GM12878 (cell line): ENCODE data around the gene STX12. TPM values are rescaled to one million over a fixed set of nuclear protein-coding genes. Genes with fewer than 3 reads are reported as not detected.

ENCODE experiments used
- ATAC-seq: fragments of 200-7000 bp; cut with Tn5 transposase; 3 replicates; pipeline ENCODE4 v1.9.1; 2020; ENCODE audit warnings: mild to moderate bottlenecking, moderate library complexity
- BruUV-seq: library from RNA; stranded (reverse); fragments of 400-500 nt; replicated peaks from 2 replicates; lab custom pipeline; 2021; lab: Mats Ljungman, UMichigan
- CTCF ChIA-PET: fragments of 300-600 bp; sonication (Branson Sonifier 250); formaldehyde crosslinking; extraction: SDS; loops from one replicate; lab custom pipeline; 2021; ENCODE audit warnings: inconsistent platforms; lab: Yijun Ruan, JAX
- POLR2A ChIA-PET: fragments of 350-600 bp; formaldehyde crosslinking; extraction: SDS; loops from one replicate; lab custom pipeline; 2021; ENCODE audit warnings: inconsistent platforms; lab: Charles Lee
- RAD21 ChIA-PET: fragments of 300-600 bp; sonication (Branson Sonifier 250); formaldehyde crosslinking; loops from one replicate; lab custom pipeline; 2023; ENCODE audit warnings: antibody characterized with exemption; ENCODE audit not compliant: unreplicated experiment; lab: Charles Lee
- SMC1A ChIA-PET: fragments of 300-600 bp; sonication (Branson Sonifier 250); formaldehyde crosslinking; loops from one replicate; lab custom pipeline; 2023; ENCODE audit not compliant: unreplicated experiment, uncharacterized antibody; lab: Charles Lee
- DNase-seq: peaks from one replicate; pipeline ENCODE4 v3.0.0-alpha.2; 2011; ENCODE audit warnings: low read depth, low spot score
- FAIRE-seq: peaks from 3 replicates; lab custom pipeline; 2011; peaks lifted over from hg19 to GRCh38; lab: Jason Lieb, UNC
- H2AFZ ChIP-seq: 2 replicates; pipeline ENCODE4 v1.6.0; 2011; ENCODE audit warnings: low read depth, low read length, control low read depth; ENCODE audit not compliant: control insufficient read depth
- H3K27ac ChIP-seq: 2 replicates; pipeline ENCODE4 v1.5.1; 2011; ENCODE audit warnings: control low read depth; ENCODE audit not compliant: control insufficient read depth, insufficient read depth
- H3K27me3 ChIP-seq, 2 experiments: replicated peaks in 1 of 2; 2 replicates each; pipeline versions ENCODE4 v1.6.0 to v1.6.1; 2011; ENCODE audit warnings: low read length in 1 of 2; ENCODE audit not compliant: control insufficient read depth in 2 of 2, insufficient read depth in 2 of 2
- H3K36me3 ChIP-seq, 2 experiments: 2 replicates each; pipeline ENCODE4 v1.5.1; 2011; ENCODE audit warnings: low read length in 1 of 2; ENCODE audit not compliant: control insufficient read depth in 2 of 2, insufficient read depth in 2 of 2
- H3K4me1 ChIP-seq: 2 replicates; pipeline ENCODE4 v1.6.1; 2011; ENCODE audit warnings: mild to moderate bottlenecking, low read length, moderate library complexity, mixed read lengths; ENCODE audit not compliant: control insufficient read depth, insufficient read depth
- H3K4me2 ChIP-seq: 2 replicates; pipeline ENCODE4 v1.6.0; 2011; ENCODE audit warnings: control low read depth; ENCODE audit not compliant: control insufficient read depth, insufficient read depth
- H3K4me3 ChIP-seq: fragments of 200-600 bp; sonication (generic); 2 replicates; pipeline ENCODE4 v1.5.1; 2016
- H3K79me2 ChIP-seq: 2 replicates; pipeline ENCODE4 v1.6.0; 2011; ENCODE audit warnings: low read length; ENCODE audit not compliant: control insufficient read depth, insufficient read depth
- H3K9ac ChIP-seq: 2 replicates; pipeline ENCODE4 v1.8.0; 2011; ENCODE audit warnings: low read length, control low read depth, mixed read lengths; ENCODE audit not compliant: control insufficient read depth, insufficient read depth
- H3K9me3 ChIP-seq: replicated peaks from 3 replicates; pipeline ENCODE4 v1.5.1; 2011; ENCODE audit warnings: mild to moderate bottlenecking, low read length; ENCODE audit not compliant: control insufficient read depth, insufficient read depth
- H4K20me1 ChIP-seq: 2 replicates; pipeline ENCODE4 v1.6.0; 2011; ENCODE audit not compliant: control insufficient read depth, insufficient read depth
- BMI1 ChIP-seq: fragments of 450-650 bp; IDR thresholded peaks from 2 replicates; pipeline ENCODE4 v1.6.1; 2016; ENCODE audit warnings: mild to moderate bottlenecking, moderate library complexity, borderline replicate concordance
- CHD1 ChIP-seq: IDR thresholded peaks from 2 replicates; pipeline ENCODE4 v1.6.1; 2012; ENCODE audit warnings: low read depth, low read length, improper control_type of control experiment
- DPF2 ChIP-seq: fragments of 450-650 bp; IDR thresholded peaks from 2 replicates; pipeline ENCODE4 v1.6.1; 2017; ENCODE audit warnings: mild to moderate bottlenecking
- HSF1 ChIP-seq: fragments of 150-350 bp; IDR thresholded peaks from 2 replicates; pipeline ENCODE4 v1.6.1; 2014; ENCODE audit warnings: mild to moderate bottlenecking, low read depth, low read length
- NBN ChIP-seq: fragments of 450-650 bp; IDR thresholded peaks from 2 replicates; pipeline ENCODE4 v1.6.1; 2016
- PAX8 ChIP-seq: fragments of 450-650 bp; IDR thresholded peaks from 2 replicates; pipeline ENCODE4 v1.6.1; 2017; ENCODE audit warnings: mild to moderate bottlenecking, moderate library complexity
- POU2F2 ChIP-seq: IDR thresholded peaks from 3 replicates; pipeline ENCODE4 v1.6.1; 2011; ENCODE audit warnings: low read depth, mild to moderate bottlenecking, low read length, borderline replicate concordance
- RAD51 ChIP-seq: fragments of 450-650 bp; IDR thresholded peaks from 2 replicates; pipeline ENCODE4 v1.6.1; 2016; ENCODE audit warnings: moderate library complexity, mild to moderate bottlenecking, inconsistent platforms
- STAT1 ChIP-seq: fragments of 450-650 bp; conservative IDR thresholded peaks from 2 replicates; pipeline ENCODE4 v1.6.1; 2014; ENCODE audit warnings: antibody characterized with exemption, mild to moderate bottlenecking
- STAT3 ChIP-seq: IDR thresholded peaks from 2 replicates; pipeline ENCODE4 v1.6.1; 2011; ENCODE audit warnings: low read depth, low read length, improper control_type of control experiment
- TARDBP ChIP-seq: IDR thresholded peaks from 2 replicates; pipeline ENCODE4 v1.6.1; 2016; ENCODE audit warnings: borderline replicate concordance
- TCF3 ChIP-seq: IDR thresholded peaks from 2 replicates; pipeline ENCODE4 v1.6.1; 2012; ENCODE audit warnings: low read depth, mild to moderate bottlenecking, low read length, borderline replicate concordance; ENCODE audit not compliant: insufficient read depth
- YY1 ChIP-seq: IDR thresholded peaks from 2 replicates; pipeline ENCODE4 v1.6.1; 2011; ENCODE audit warnings: low read depth, mild to moderate bottlenecking, low read length
- in situ Hi-C: fragments of 300-500 bp; cut with MboI; formaldehyde crosslinking; loops from 9 replicates; pipeline ENCODE4 v1.14.3; 2018; ENCODE audit warnings: mixed read lengths
- intact Hi-C: fragments of 100-400 bp; cut with micrococcal nuclease; formaldehyde crosslinking; loops from one replicate; pipeline ENCODE4 v1.14.2; 2022; ENCODE audit not compliant: unreplicated experiment
- polyA plus RNA-seq, 11 experiments: library from polyadenylated mRNA; depleted of rRNA in 4 of 11; unstranded in 6 of 11; stranded (reverse) in 5 of 11; fragments of >200 nt; fragmentation: Nextera tagmentation in 4 of 11; fragmentation: Illumina TruSeq in 1 of 11; extraction: Ambion mirVana in 4 of 11; extraction: Trizol in 1 of 11; gene quantifications; 1 replicate in 1 of 11; 2 replicates in 10 of 11; pipeline versions ENCODE4 v1.2.1 to v1.2.3, GENCODE V29; 2011 to 2016; ENCODE audit warnings: inconsistent platforms in 2 of 11, missing spikeins in 2 of 11, low read depth in 1 of 11
- total RNA-seq, 4 experiments: library from RNA; depleted of rRNA in 3 of 4; stranded (reverse); fragments of >200 nt in 3 of 4; fragmentation: Illumina TruSeq in 1 of 4; extraction: Trizol in 1 of 4; gene quantifications; 2 replicates each; pipeline versions ENCODE4 v1.2.1 to v1.2.3, GENCODE V29; 2013 to 2021

STX12 gene
- total and polyA plus RNA-seq, 10 of the 15 experiments (the other 5 are each of a cell fraction or from before 2014, with no cell fraction given), result 20.2 to 35.0 (median 28.1) TPM

- Histone ChIP-seq H3K27me3 (no peaks in the 10 kb centered on the region), H3K36me3 (peaks cover 2 to 17% of the 10 kb centered on the region in 2 experiments), H3K4me3 (0 out of 2 replicates have a peak overlapping the region, but pooled peaks have one; percentile 24), H3K27ac (no peak overlapping the region), H2AFZ (no peak overlapping the region), H3K9ac (no peak overlapping the region), H3K4me2 (no peak overlapping the region), H3K79me2 (peaks cover 49% of the 10 kb centered on the region), H3K9me3 (no peaks in the 10 kb centered on the region), H4K20me1 (no peaks in the 10 kb centered on the region), H3K4me1 (no peaks in the 10 kb centered on the region)
- no peak for TF ChIP-seq BMI1
- TF ChIP-seq TCF3, result no peak
- no peak for TF ChIP-seq YY1
- TF ChIP-seq STAT1, result no peak
- no peak for TF ChIP-seq TARDBP
- TF ChIP-seq CHD1, result no peak
- TF ChIP-seq HSF1, result no peak
- TF ChIP-seq STAT3, result no peak
- TF ChIP-seq DPF2, result no peak
- no peak for TF ChIP-seq NBN
- no peak for TF ChIP-seq PAX8
- no peak for TF ChIP-seq RAD51
- no peak for TF ChIP-seq POU2F2
- ChIA-PET CTCF (interaction anchor here (0.8 to 2.1 kb wide), 3 partner anchors 164 to 241 kb away, joined by 3 to 8 read pairs (median 4); no protein-coding TSS in a partner anchor), POLR2A (interaction anchor here (0.6 to 1.0 kb wide), 3 partner anchors 31 to 841 kb away, joined by 3 to 4 read pairs (median 3); no protein-coding TSS in a partner anchor), RAD21 (interaction anchor here (1.2 to 2.2 kb wide), 3 partner anchors 109 to 166 kb away, joined by 3 to 6 read pairs (median 4); partner anchors contain the start of genes FAM76A and IFI6), SMC1A (interaction anchor here (0.8 to 4.7 kb wide), 6 partner anchors 13 to 278 kb away, joined by 3 to 35 read pairs (median 4); partner anchors contain the start of gene STX12)
- no peak for ATAC-seq
- DNase-seq, result no peak
- intact Hi-C loops (loop anchor here (10.0 kb wide), 1 partner anchor 110 kb away; the partner anchor contains the start of gene FAM76A), in situ Hi-C loops (no loop called here)
- BruUV-seq, result no TSS peak
- FAIRE-seq, result no peak
Observed at GRCh38 chr1:27835046-27835445, 62.0 kb downstream of the STX12 start.
